Measurements from ENCODE around the gene TBC1D7.

GRCh38 chr6:13304580-13305260 is 23.6 kb downstream of the TBC1D7 start:
- no peak for TF ChIP-seq CTCF (conservative IDR thresholded peaks at IDR 0.05; ENCODE audit: low read depth, low read length)
- no peak for TF ChIP-seq EZH2 (IDR thresholded peaks at IDR 0.05; ENCODE audit: borderline replicate concordance, low read depth, low read length, poor library complexity, severe bottlenecking)

All from A673 (cell line).